Stimulated activated CD4-positive, alpha-beta T cell treated with anti-CD3 and anti-CD28 coated beads, Interleukin-12 subunit alpha, Interleukin-12 subunit beta, amount 100 ng/mL, for 4 hours (primary cell): ENCODE measurements around the gene CABCOCO1.

ENCODE experiments used
- DNase-seq: peaks from one replicate; pipeline ENCODE4 v3.0.0-alpha.2; 2020

CABCOCO1 gene

GRCh38 chr10:61757525-61758397 is 95.0 kb downstream of the CABCOCO1 start:
- DNase-seq, result no peak

- DNase-seq, result no peak
These were observed 95.7 kb downstream of the CABCOCO1 start for GRCh38 chr10:61758433-61758832.

- no peak for DNase-seq
These were observed 97.0 kb downstream of the CABCOCO1 start for GRCh38 chr10:61759751-61760150.

- DNase-seq, result no peak
These were observed 98.5 kb downstream of the CABCOCO1 start for GRCh38 chr10:61760943-61761824.

- DNase-seq, result no peak
These were observed 99.1 kb downstream of the CABCOCO1 start for GRCh38 chr10:61761825-61762217.

GRCh38 chr10:61763778-61764177 is 101.0 kb downstream of the CABCOCO1 start:
- no peak for DNase-seq

- no peak for DNase-seq
These were observed 101.8 kb downstream of the CABCOCO1 start for GRCh38 chr10:61764486-61764885.

- DNase-seq, result no peak
These were observed 102.7 kb downstream of the CABCOCO1 start for GRCh38 chr10:61765176-61766087.

GRCh38 chr10:61766927-61767326 is 104.2 kb downstream of the CABCOCO1 start:
- DNase-seq, result no peak

GRCh38 chr10:61774031-61774430 is 111.3 kb downstream of the CABCOCO1 start:
- no peak for DNase-seq

- no peak for DNase-seq
These were observed 112.4 kb downstream of the CABCOCO1 start for GRCh38 chr10:61775111-61775510.

GRCh38 chr10:61776615-61777266 is 114.0 kb downstream of the CABCOCO1 start:
- DNase-seq, result no peak

- no peak for DNase-seq
These were observed 115.4 kb downstream of the CABCOCO1 start for GRCh38 chr10:61778137-61778536.

GRCh38 chr10:61779276-61779675 is 116.5 kb downstream of the CABCOCO1 start:
- DNase-seq, result no peak

- DNase-seq, result no peak
These were observed 117.4 kb downstream of the CABCOCO1 start for GRCh38 chr10:61779950-61780659.

GRCh38 chr10:61780732-61781131 is 118.0 kb downstream of the CABCOCO1 start:
- no peak for DNase-seq

GRCh38 chr10:61781969-61782403 is 119.3 kb downstream of the CABCOCO1 start:
- no peak for DNase-seq

- DNase-seq, result peak; percentile 5
These were observed 121.8 kb downstream of the CABCOCO1 start for GRCh38 chr10:61784354-61785133.

- no peak for DNase-seq
These were observed 122.9 kb downstream of the CABCOCO1 start for GRCh38 chr10:61785473-61786105.

- DNase-seq, result no peak
These were observed 124.0 kb downstream of the CABCOCO1 start for GRCh38 chr10:61786728-61787127.
